ENCODE data around the gene GTF3C4. TPM values are rescaled to one million over a fixed set of nuclear protein-coding genes. Genes with fewer than 3 reads are reported as not detected.

The GTF3C4 gene
- total and polyA plus RNA-seq, 2 of the 8 experiments (the other 6 are each of a cell fraction or from before 2014, with no cell fraction given), result 6.8 to 39.2 TPM

- Histone ChIP-seq H4K91ac (replicated peaks; ENCODE audit: insufficient read length, low read length) (no peak overlapping the region), H4K8ac (ENCODE audit: extremely low read depth, insufficient read depth, low read length) (no peak overlapping the region), H3K23ac (ENCODE audit: insufficient read length) (no peak overlapping the region), H2BK120ac (replicated peaks; ENCODE audit: low read depth, low read length) (no peak overlapping the region), H2BK20ac (ENCODE audit: low read length) (0 out of 2 replicates have a peak overlapping the region, but pooled peaks have one; percentile 9), H3K27me3 (replicated peaks in 1 of 4; ENCODE audit: control insufficient read depth in 3 of 4, extremely low read depth in 1 of 4, insufficient read depth in 3 of 4, low read length in 3 of 4) (peaks cover 11 to 48% (median 46%) of the 10 kb centered on the region in 4 experiments), H2BK15ac (ENCODE audit: low read length) (no peak overlapping the region), H3K9me3 (ENCODE audit: insufficient read depth in 2 of 2, low read depth in 1 of 2, low read length in 1 of 2) (no peaks in the 10 kb centered on the region), H3K4me1 (replicated peaks in 1 of 4; ENCODE audit: control insufficient read depth in 3 of 4, insufficient read depth in 4 of 4, low read length in 3 of 4) (peaks cover 14 to 27% (median 21%) of the 10 kb centered on the region in 4 experiments), H3K4me3 (ENCODE audit: extremely low read depth in 1 of 4, insufficient read depth in 2 of 4, low read depth in 3 of 4, low read length in 4 of 4) (no peak overlapping the region; a peak in 2 of 8 replicates), H2BK12ac (ENCODE audit: low read depth, low read length) (no peak overlapping the region), H3K4me2 (ENCODE audit: insufficient read depth in 1 of 2, low read depth in 2 of 2, low read length in 2 of 2) (peak overlapping the region; percentile 20 to 70; a peak in 2 of 4 replicates), H3K18ac (ENCODE audit: extremely low read depth, low read length) (no peak overlapping the region), H3K4ac (replicated peaks; ENCODE audit: insufficient read length, low read depth, low read length) (no peak overlapping the region), H3K23me2 (ENCODE audit: low read depth, low read length) (peaks cover 6% of the 10 kb centered on the region; the same call in 1 of the 2 replicates), H3K9ac (replicated peaks in 1 of 4; ENCODE audit: extremely low read depth in 1 of 4, low read depth in 3 of 4, low read length in 3 of 4) (no peak overlapping the region), H3K56ac (replicated peaks; ENCODE audit: insufficient read length, low read depth, low read length) (no peak overlapping the region), H4K5ac (ENCODE audit: insufficient read length, low read depth, low read length) (no peak overlapping the region), H3K14ac (ENCODE audit: insufficient read length) (no peak overlapping the region), H3K79me2 (ENCODE audit: control insufficient read depth in 1 of 2, insufficient read depth in 2 of 2, low read length in 2 of 2) (no peaks in the 10 kb centered on the region), H2BK5ac (ENCODE audit: low read depth, low read length) (no peak overlapping the region), H4K20me1 (replicated peaks in 1 of 2; ENCODE audit: control insufficient read depth in 1 of 2, insufficient read depth in 2 of 2, low read length in 2 of 2) (peaks cover 0 to 2% of the 10 kb centered on the region in 2 experiments), H3K27ac (ENCODE audit: low read depth, low read length) (no peak overlapping the region), H2AFZ (ENCODE audit: low read length) (no peak overlapping the region), H2AK5ac (ENCODE audit: low read depth, low read length) (no peak overlapping the region), H3K36me3 (ENCODE audit: control insufficient read depth in 2 of 4, insufficient read depth in 4 of 4, low read length in 3 of 4) (no peaks in the 10 kb centered on the region), H3K79me1 (ENCODE audit: low read depth, low read length) (no peaks in the 10 kb centered on the region; the same call in 1 of the 2 replicates)
- ChIA-PET POLR2A (ENCODE audit: partially characterized antibody) (interaction anchor here (2.1 kb wide), 1 partner anchor 26 kb away, joined by 4 read pairs; no protein-coding TSS in a partner anchor), CTCF (ENCODE audit: partially characterized antibody) (interaction anchor here (1.7 to 2.0 kb wide), 2 partner anchors 14 to 34 kb away, joined by 4 to 5 read pairs; no protein-coding TSS in a partner anchor)
- no peak for DNase-seq (ENCODE audit: low read depth in 1 of 2, low spot score in 2 of 2)
- WGBS, 2 experiments (ENCODE audit: extremely low coverage in 1 of 2, insufficient coverage in 1 of 2, insufficient read length in 1 of 2, insufficient replicate concordance in 2 of 2, low coverage in 1 of 2, low lambda C conversion rate in 2 of 2, missing lambda C conversion rate in 1 of 2), result 37% methylated on average over 13 of the region's 13 CpGs; no CpG with 5 or more reads in 1 of the 2 experiments
- TF ChIP-seq TAF1 (IDR thresholded peaks at IDR 0.05; ENCODE audit: low read depth, low read length) (no peak), GTF2F1 (IDR thresholded peaks at IDR 0.05; ENCODE audit: borderline replicate concordance, low read depth, low read length) (no peak), SUZ12 (IDR thresholded peaks at IDR 0.05; ENCODE audit: low read length) (peak; percentile 39; the same call in 1 of the 2 replicates), GABPA (IDR thresholded peaks at IDR 0.05; ENCODE audit: borderline replicate concordance, insufficient read depth, low read length) (no peak), ATF2 (IDR thresholded peaks at IDR 0.05; ENCODE audit: low read length) (no peak), MAX (IDR thresholded peaks at IDR 0.05) (no peak), NRF1 (IDR thresholded peaks at IDR 0.05; ENCODE audit: low read depth, low read length) (no peak), TCF12 (IDR thresholded peaks at IDR 0.05; ENCODE audit: low read depth, low read length) (no peak), EZH2 (IDR thresholded peaks at IDR 0.05; ENCODE audit: low read depth, low read length, severe bottlenecking) (peak; percentile 43), ZNF274 (IDR thresholded peaks at IDR 0.05; ENCODE audit: borderline replicate concordance, extremely low read depth, low read length) (no peak)
- FAIRE-seq, result no peak
Observed at GRCh38 chr9:132743931-132744479, 73.7 kb downstream of the GTF3C4 start.

Measured in H1 (cell line).